GM12878 (cell line): ENCODE measurements around the gene NOL3. TPM values are rescaled to one million over a fixed set of nuclear protein-coding genes. Genes with fewer than 3 reads are reported as not detected.

ENCODE experiments used
- ATAC-seq: fragments of 200-7000 bp; cut with Tn5 transposase; 3 replicates; pipeline ENCODE4 v1.9.1; 2020; ENCODE audit warnings: mild to moderate bottlenecking, moderate library complexity
- BruUV-seq: library from RNA; stranded (reverse); fragments of 400-500 nt; replicated peaks from 2 replicates; lab custom pipeline; 2021; lab: Mats Ljungman, UMichigan
- CTCF ChIA-PET: fragments of 300-600 bp; sonication (Branson Sonifier 250); formaldehyde crosslinking; extraction: SDS; loops from one replicate; lab custom pipeline; 2021; ENCODE audit warnings: inconsistent platforms; lab: Yijun Ruan, JAX
- POLR2A ChIA-PET: fragments of 350-600 bp; formaldehyde crosslinking; extraction: SDS; loops from one replicate; lab custom pipeline; 2021; ENCODE audit warnings: inconsistent platforms; lab: Charles Lee
- RAD21 ChIA-PET: fragments of 300-600 bp; sonication (Branson Sonifier 250); formaldehyde crosslinking; loops from one replicate; lab custom pipeline; 2023; ENCODE audit warnings: antibody characterized with exemption; ENCODE audit not compliant: unreplicated experiment; lab: Charles Lee
- SMC1A ChIA-PET: fragments of 300-600 bp; sonication (Branson Sonifier 250); formaldehyde crosslinking; loops from one replicate; lab custom pipeline; 2023; ENCODE audit not compliant: unreplicated experiment, uncharacterized antibody; lab: Charles Lee
- DNase-seq: peaks from one replicate; pipeline ENCODE4 v3.0.0-alpha.2; 2011; ENCODE audit warnings: low read depth, low spot score
- FAIRE-seq: peaks from 3 replicates; lab custom pipeline; 2011; peaks lifted over from hg19 to GRCh38; lab: Jason Lieb, UNC
- H2AFZ ChIP-seq: 2 replicates; pipeline ENCODE4 v1.6.0; 2011; ENCODE audit warnings: low read depth, low read length, control low read depth; ENCODE audit not compliant: control insufficient read depth
- H3K27ac ChIP-seq: 2 replicates; pipeline ENCODE4 v1.5.1; 2011; ENCODE audit warnings: control low read depth; ENCODE audit not compliant: control insufficient read depth, insufficient read depth
- H3K27me3 ChIP-seq, 2 experiments: replicated peaks in 1 of 2; 2 replicates each; pipeline versions ENCODE4 v1.6.0 to v1.6.1; 2011; ENCODE audit warnings: low read length in 1 of 2; ENCODE audit not compliant: control insufficient read depth in 2 of 2, insufficient read depth in 2 of 2
- H3K36me3 ChIP-seq, 2 experiments: 2 replicates each; pipeline ENCODE4 v1.5.1; 2011; ENCODE audit warnings: low read length in 1 of 2; ENCODE audit not compliant: control insufficient read depth in 2 of 2, insufficient read depth in 2 of 2
- H3K4me1 ChIP-seq: 2 replicates; pipeline ENCODE4 v1.6.1; 2011; ENCODE audit warnings: mild to moderate bottlenecking, low read length, moderate library complexity, mixed read lengths; ENCODE audit not compliant: control insufficient read depth, insufficient read depth
- H3K4me2 ChIP-seq: 2 replicates; pipeline ENCODE4 v1.6.0; 2011; ENCODE audit warnings: control low read depth; ENCODE audit not compliant: control insufficient read depth, insufficient read depth
- H3K4me3 ChIP-seq: fragments of 200-600 bp; sonication (generic); 2 replicates; pipeline ENCODE4 v1.5.1; 2016
- H3K79me2 ChIP-seq: 2 replicates; pipeline ENCODE4 v1.6.0; 2011; ENCODE audit warnings: low read length; ENCODE audit not compliant: control insufficient read depth, insufficient read depth
- H3K9ac ChIP-seq: 2 replicates; pipeline ENCODE4 v1.8.0; 2011; ENCODE audit warnings: low read length, control low read depth, mixed read lengths; ENCODE audit not compliant: control insufficient read depth, insufficient read depth
- H3K9me3 ChIP-seq: replicated peaks from 3 replicates; pipeline ENCODE4 v1.5.1; 2011; ENCODE audit warnings: mild to moderate bottlenecking, low read length; ENCODE audit not compliant: control insufficient read depth, insufficient read depth
- H4K20me1 ChIP-seq: 2 replicates; pipeline ENCODE4 v1.6.0; 2011; ENCODE audit not compliant: control insufficient read depth, insufficient read depth
- KLF5 ChIP-seq: fragments of 450-650 bp; IDR thresholded peaks from 2 replicates; pipeline ENCODE4 v1.6.1; 2014; ENCODE audit warnings: mild to moderate bottlenecking; ENCODE audit not compliant: partially characterized antibody
- MAX ChIP-seq: IDR thresholded peaks from 2 replicates; pipeline ENCODE4 v1.6.1; 2012; ENCODE audit warnings: low read depth, low read length, improper control_type of control experiment
- MLLT1 ChIP-seq: fragments of 450-650 bp; IDR thresholded peaks from 2 replicates; pipeline ENCODE4 v1.6.1; 2016; ENCODE audit warnings: mild to moderate bottlenecking
- POLR2A ChIP-seq: IDR thresholded peaks from 2 replicates; pipeline ENCODE4 v1.6.1; 2011; ENCODE audit warnings: low read depth, mild to moderate bottlenecking, low read length
- RELA ChIP-seq: fragments of 450-650 bp; IDR thresholded peaks from 2 replicates; pipeline ENCODE4 v1.8.0; 2014; ENCODE audit warnings: borderline replicate concordance; ENCODE audit not compliant: partially characterized antibody
- TCF12 ChIP-seq: IDR thresholded peaks from 2 replicates; pipeline ENCODE4 v1.6.1; 2011; ENCODE audit warnings: low read depth, mild to moderate bottlenecking, low read length
- TCF7 ChIP-seq: IDR thresholded peaks from 2 replicates; pipeline ENCODE4 v1.6.1; 2014; ENCODE audit warnings: antibody characterized with exemption, borderline replicate concordance
- ZBTB33 ChIP-seq: fragments of 450-650 bp; IDR thresholded peaks from 2 replicates; pipeline ENCODE4 v1.6.1; 2017; ENCODE audit warnings: mild to moderate bottlenecking
- ZNF687 ChIP-seq: fragments of 450-650 bp; IDR thresholded peaks from 2 replicates; pipeline ENCODE4 v1.6.1; 2017; ENCODE audit warnings: mild to moderate bottlenecking, moderate library complexity
- ZSCAN29 ChIP-seq: fragments of 450-650 bp; IDR thresholded peaks from 2 replicates; pipeline ENCODE4 v1.6.1; 2017; ENCODE audit warnings: mild to moderate bottlenecking, moderate library complexity
- WGBS: methylation state at CpG from one replicate; pipeline ENCODE4 v1.1.6; 2016; ENCODE audit warnings: low lambda C conversion rate; ENCODE audit not compliant: insufficient replicate concordance, insufficient coverage; ENCODE audit errors: missing lambda C conversion rate; 5-methylcytosine and 5-hydroxymethylcytosine counted together
- in situ Hi-C: fragments of 300-500 bp; cut with MboI; formaldehyde crosslinking; loops from 9 replicates; pipeline ENCODE4 v1.14.3; 2018; ENCODE audit warnings: mixed read lengths
- intact Hi-C: fragments of 100-400 bp; cut with micrococcal nuclease; formaldehyde crosslinking; loops from one replicate; pipeline ENCODE4 v1.14.2; 2022; ENCODE audit not compliant: unreplicated experiment
- polyA plus RNA-seq, 11 experiments: library from polyadenylated mRNA; depleted of rRNA in 4 of 11; unstranded in 6 of 11; stranded (reverse) in 5 of 11; fragments of >200 nt; fragmentation: Nextera tagmentation in 4 of 11; fragmentation: Illumina TruSeq in 1 of 11; extraction: Ambion mirVana in 4 of 11; extraction: Trizol in 1 of 11; gene quantifications; 1 replicate in 1 of 11; 2 replicates in 10 of 11; pipeline versions ENCODE4 v1.2.1 to v1.2.3, GENCODE V29; 2011 to 2016; ENCODE audit warnings: inconsistent platforms in 2 of 11, missing spikeins in 2 of 11, low read depth in 1 of 11
- total RNA-seq, 4 experiments: library from RNA; depleted of rRNA in 3 of 4; stranded (reverse); fragments of >200 nt in 3 of 4; fragmentation: Illumina TruSeq in 1 of 4; extraction: Trizol in 1 of 4; gene quantifications; 2 replicates each; pipeline versions ENCODE4 v1.2.1 to v1.2.3, GENCODE V29; 2013 to 2021

Gene NOL3
- total and polyA plus RNA-seq, 10 of the 15 experiments (the other 5 are each of a cell fraction or from before 2014, with no cell fraction given), result 0.31 to 18.4 (median 2.7) TPM

- TF ChIP-seq ZNF687 (peak; percentile 70), RELA (no peak), TCF12 (no peak), KLF5 (no peak)
Measured at GRCh38 chr16:67164599-67165061, 5.7 kb upstream of the NOL3 start, which contains the start of gene HSF4 (continued).

GRCh38 chr16:67165121-67166078 lies 4.9 kb upstream of the NOL3 start:
- H3K27me3 ChIP-seq, result peaks cover 2 to 18% of the 10 kb centered on the region in 2 experiments
- H3K36me3 ChIP-seq, result no peaks in the 10 kb centered on the region
- WGBS, result 19% methylated on average over 53 of the region's 85 CpGs
- no peaks in the 10 kb centered on the region; the same call in 1 of the 2 replicates for H3K79me2 ChIP-seq
- ChIA-PET SMC1A (no interaction called here), CTCF (interaction anchor here (0.9 kb wide), 1 partner anchor 9 kb away, joined by 3 read pairs; no protein-coding TSS in a partner anchor), RAD21 (no interaction called here), POLR2A (no interaction called here)
- FAIRE-seq (no peak), ATAC-seq (no peak), DNase-seq (no peak)
- intact Hi-C loops (no loop called here), in situ Hi-C loops (no loop called here)
- no peaks in the 10 kb centered on the region; the same call in 1 of the 2 replicates for H4K20me1 ChIP-seq
- no peaks in the 10 kb centered on the region; the same call in 2 of the 3 replicates for H3K9me3 ChIP-seq
- no TSS peak for BruUV-seq
- H3K4me1 ChIP-seq, result peaks cover 48% of the 10 kb centered on the region
- H3K4me3 ChIP-seq, result no peak overlapping the region
- no peak overlapping the region for H3K9ac ChIP-seq
- H3K27ac ChIP-seq, result no peak overlapping the region
- TF ChIP-seq ZBTB33, result peak; percentile 39; the same call in 1 of the 2 replicates
- TF ChIP-seq MAX, result 0 out of 2 replicates have a peak, but pooled peaks have one; percentile 18
- no peak for TF ChIP-seq ZSCAN29
- TF ChIP-seq POLR2A, result peak; percentile 26; the same call in 1 of the 2 replicates
- TF ChIP-seq TCF7, result no peak
- TF ChIP-seq MLLT1, result peak; percentile 64
- TF ChIP-seq, all 136 proteins: peak for 4
- Histone ChIP-seq H2AFZ (no peak overlapping the region), H3K4me2 (no peak overlapping the region)
